SU-DHL-6 (cell line): ENCODE data around the gene YY1.
A peak's percentile ranks its signal among the peaks of the same experiment; 100 is the strongest.

Source experiments
- H2AFZ ChIP-seq: fragments of 200-600 bp; sonication (generic); 2 replicates; pipeline ENCODE4 v1.6.1; 2014; ENCODE audit warnings: low read depth, mild to moderate bottlenecking, moderate library complexity, mixed read lengths, antibody characterized with exemption, low read length; ENCODE audit not compliant: severe bottlenecking
- H3F3A ChIP-seq: fragments of 200-600 bp; shearing (Covaris generic); 2 replicates; pipeline ENCODE4 v1.6.0; 2016; ENCODE audit warnings: antibody characterized with exemption, mild to moderate bottlenecking; ENCODE audit not compliant: insufficient read depth
- H3K27ac ChIP-seq: fragments of 200-600 bp; sonication (generic); 2 replicates; pipeline ENCODE4 v1.5.1; 2016; ENCODE audit warnings: low read depth, mild to moderate bottlenecking, low read length, moderate library complexity, mixed read lengths
- H3K27me3 ChIP-seq: fragments of 200-600 bp; sonication (generic), shearing (Covaris generic); 2 replicates; pipeline ENCODE4 v1.6.0; 2014; ENCODE audit warnings: mild to moderate bottlenecking, low read length
- H3K36me3 ChIP-seq: fragments of 200-600 bp; sonication (generic); 2 replicates; pipeline ENCODE4 v1.6.1; 2014; ENCODE audit warnings: mild to moderate bottlenecking, low read length, mixed read lengths
- H3K4me2 ChIP-seq: fragments of 300-600, 200-600 bp; shearing (Covaris generic), sonication (generic); 2 replicates; pipeline ENCODE4 v1.6.0; 2014; ENCODE audit warnings: low read length, low read depth, mild to moderate bottlenecking; ENCODE audit not compliant: poor library complexity, severe bottlenecking
- H3K4me3 ChIP-seq: fragments of 200-600 bp; sonication (generic); 2 replicates; pipeline ENCODE4 v1.5.1; 2014; ENCODE audit warnings: antibody characterized with exemption, low read length, mild to moderate bottlenecking, mixed read lengths; ENCODE audit not compliant: insufficient read depth, poor library complexity, severe bottlenecking
- H3K79me2 ChIP-seq: fragments of 200-600 bp; sonication (generic); 2 replicates; pipeline ENCODE4 v1.6.1; 2014; ENCODE audit warnings: mild to moderate bottlenecking, low read length, moderate library complexity; ENCODE audit not compliant: insufficient read depth
- H3K9ac ChIP-seq: fragments of 200-600 bp; sonication (generic); 2 replicates; pipeline ENCODE4 v1.7.0; 2014; ENCODE audit warnings: mild to moderate bottlenecking, low read length
- H3K9me2 ChIP-seq: fragments of 200-600 bp; sonication (generic); replicated peaks from 2 replicates; pipeline ENCODE4 v1.6.1; 2014; ENCODE audit warnings: low read length; ENCODE audit not compliant: insufficient read depth
- H3K9me3 ChIP-seq: fragments of 200-600 bp; sonication (generic); 2 replicates; pipeline ENCODE4 v1.6.1; 2014; ENCODE audit warnings: low read length, mixed read lengths; ENCODE audit not compliant: insufficient read depth
- H4K20me1 ChIP-seq: fragments of 200-600 bp; sonication (generic); 2 replicates; pipeline ENCODE4 v1.6.1; 2014; ENCODE audit warnings: low read depth, mild to moderate bottlenecking, antibody characterized with exemption, low read length, moderate library complexity, mixed read lengths
- CTCF ChIP-seq: fragments of 200-600 bp; sonication (generic); IDR thresholded peaks from one replicate; pipeline ENCODE4 v1.5.1; 2017; ENCODE audit warnings: antibody characterized with exemption, mild to moderate bottlenecking, low read length, moderate library complexity; ENCODE audit not compliant: insufficient read depth, poor library complexity, severe bottlenecking
- EZH2phosphoT487 ChIP-seq: fragments of 200-600 bp; sonication (generic), shearing (Covaris generic); conservative IDR thresholded peaks from 2 replicates; pipeline ENCODE4 v1.6.1; 2018; ENCODE audit warnings: mild to moderate bottlenecking, antibody characterized with exemption, low read length, moderate library complexity, mixed read lengths

YY1 gene

GRCh38 chr14:100215330-100215885 is 23.5 kb upstream of the YY1 start:
- Histone ChIP-seq H3F3A (peaks cover 8% of the 10 kb centered on the region; the same call in 1 of the 2 replicates), H3K9ac (no peak overlapping the region), H3K36me3 (no peaks in the 10 kb centered on the region), H3K9me3 (no peaks in the 10 kb centered on the region), H3K4me3 (no peak overlapping the region), H3K27ac (no peak overlapping the region), H3K9me2 (no peaks in the 10 kb centered on the region), H4K20me1 (no peaks in the 10 kb centered on the region), H3K27me3 (no peaks in the 10 kb centered on the region), H3K4me2 (no peak overlapping the region), H3K79me2 (no peaks in the 10 kb centered on the region; the same call in 1 of the 2 replicates), H2AFZ (no peak overlapping the region)
- TF ChIP-seq EZH2phosphoT487 = no peak
- TF ChIP-seq CTCF = no peak

GRCh38 chr14:100219126-100219785 is 19.7 kb upstream of the YY1 start:
- no peak overlapping the region for H3K4me2 ChIP-seq
- H3K36me3 ChIP-seq = no peaks in the 10 kb centered on the region
- H3K9me2 ChIP-seq = no peaks in the 10 kb centered on the region
- TF ChIP-seq CTCF = no peak
- H4K20me1 ChIP-seq = peaks cover 7% of the 10 kb centered on the region; the same call in 1 of the 2 replicates
- no peak overlapping the region for H2AFZ ChIP-seq
- no peak overlapping the region for H3K27ac ChIP-seq
- no peak overlapping the region for H3K4me3 ChIP-seq
- no peaks in the 10 kb centered on the region for H3K9me3 ChIP-seq
- H3K79me2 ChIP-seq = peaks cover 5% of the 10 kb centered on the region; the same call in 1 of the 2 replicates
- 0 out of 2 replicates have a peak, but pooled peaks cover 7% of the 10 kb centered on the region for H3F3A ChIP-seq
- no peak overlapping the region for H3K9ac ChIP-seq
- H3K27me3 ChIP-seq = no peaks in the 10 kb centered on the region

GRCh38 chr14:100221533-100222223 is 17.3 kb upstream of the YY1 start:
- peak overlapping the region; percentile 51 for H3K4me2 ChIP-seq
- H2AFZ ChIP-seq = no peak overlapping the region
- H3K27ac ChIP-seq = no peak overlapping the region
- H3K9me3 ChIP-seq = no peaks in the 10 kb centered on the region
- no peak for TF ChIP-seq EZH2phosphoT487
- no peak for TF ChIP-seq CTCF
- H3K9ac ChIP-seq = peak overlapping the region; percentile 29
- H3K36me3 ChIP-seq = no peaks in the 10 kb centered on the region
- no peaks in the 10 kb centered on the region for H3K9me2 ChIP-seq
- peaks cover 7% of the 10 kb centered on the region; the same call in 1 of the 2 replicates for H4K20me1 ChIP-seq
- 0 out of 2 replicates have a peak, but pooled peaks cover 5% of the 10 kb centered on the region for H3F3A ChIP-seq
- H3K4me3 ChIP-seq = peak overlapping the region; percentile 27
- H3K27me3 ChIP-seq = no peaks in the 10 kb centered on the region
- peaks cover 7% of the 10 kb centered on the region; the same call in 1 of the 2 replicates for H3K79me2 ChIP-seq
